Activated CD4-positive, CD25-positive, alpha-beta regulatory T cell (primary cell): ENCODE data around the gene ZDHHC9.
A peak's percentile ranks its signal among the peaks of the same experiment; 100 is the strongest.

ENCODE experiments used
- DNase-seq, 4 experiments: peaks; one replicate each; lab custom pipeline; 2025; lab: John Stamatoyannopoulos, UW

The ZDHHC9 gene

DNA sequence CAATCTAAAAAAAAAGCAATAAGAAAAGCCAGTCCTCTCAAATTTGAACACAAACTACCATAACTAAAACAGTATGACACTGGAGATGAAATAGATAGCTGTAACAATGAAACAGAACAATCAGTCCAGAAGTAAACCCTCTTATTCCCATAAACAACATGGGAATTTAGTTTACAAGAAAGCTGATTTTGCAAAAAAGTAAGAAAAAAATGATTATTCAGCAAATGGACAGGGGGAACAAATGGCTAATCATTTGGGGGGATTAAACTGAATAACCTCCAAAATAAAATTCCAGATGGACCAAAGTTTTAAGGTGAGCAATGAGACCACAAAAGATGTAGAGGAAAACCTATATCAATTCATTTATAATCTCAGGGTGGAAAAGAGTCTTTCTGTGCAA, 80.0 kb downstream of the ZDHHC9 start:
- no peak for DNase-seq

DNA sequence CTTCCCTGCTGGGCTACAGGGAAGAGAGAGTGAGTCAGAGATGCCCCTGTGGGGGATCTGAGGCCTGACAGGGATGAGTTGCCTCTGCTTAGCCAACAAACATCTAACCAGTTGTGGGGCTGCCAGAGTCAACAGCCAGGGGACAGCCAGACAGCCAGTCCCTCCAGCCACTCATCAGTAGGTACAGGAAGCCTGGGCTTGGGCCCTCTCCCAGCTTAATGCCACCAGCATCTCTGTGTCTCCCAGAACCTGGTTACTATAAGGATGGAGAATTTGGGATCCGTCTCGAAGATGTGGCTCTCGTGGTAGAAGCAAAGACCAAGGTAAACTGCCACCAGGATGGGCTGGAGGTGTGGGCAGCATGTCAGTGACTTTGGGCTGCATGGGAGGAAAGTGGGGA, 81.2 kb downstream of the ZDHHC9 start:
- DNase-seq: no peak

DNA sequence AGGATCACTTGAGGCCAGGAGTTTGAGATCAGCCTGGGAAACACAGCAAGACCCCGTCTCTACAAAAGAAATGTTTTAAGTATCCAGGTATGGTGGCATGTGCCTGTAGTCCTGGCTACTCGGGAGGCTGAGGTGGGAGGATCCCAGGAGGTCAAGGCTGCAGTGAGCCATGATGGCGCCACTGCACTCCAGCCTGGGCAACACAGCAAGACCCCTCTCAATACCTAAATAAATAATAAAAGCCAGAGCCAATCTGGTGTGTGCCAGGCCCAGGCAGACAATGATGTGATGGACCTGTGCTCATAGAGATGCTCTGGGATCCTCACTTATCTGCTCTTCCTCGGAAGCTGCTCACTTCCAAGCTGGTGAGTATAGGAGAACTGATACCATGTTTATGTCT, 82.1 kb downstream of the ZDHHC9 start:
- DNase-seq: no peak

DNA sequence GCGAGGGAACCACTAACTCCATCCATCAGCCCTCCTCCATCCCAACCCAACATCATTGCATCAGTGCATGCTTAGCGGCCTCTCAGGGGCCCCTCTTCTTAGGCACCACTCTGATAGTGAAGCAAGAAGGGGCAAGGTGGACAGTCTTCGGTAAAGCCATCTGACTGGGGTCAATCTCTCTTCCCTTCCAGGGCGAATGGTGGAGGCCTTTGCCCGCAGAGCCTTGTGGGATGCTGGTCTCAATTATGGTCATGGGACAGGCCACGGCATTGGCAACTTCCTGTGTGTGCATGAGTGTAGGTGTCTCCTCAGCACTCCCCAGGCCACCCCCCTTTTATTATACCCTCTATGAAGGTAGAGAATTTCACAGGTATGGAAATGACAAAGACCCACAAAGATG, 82.7 kb downstream of the ZDHHC9 start:
- no peak for DNase-seq

DNA sequence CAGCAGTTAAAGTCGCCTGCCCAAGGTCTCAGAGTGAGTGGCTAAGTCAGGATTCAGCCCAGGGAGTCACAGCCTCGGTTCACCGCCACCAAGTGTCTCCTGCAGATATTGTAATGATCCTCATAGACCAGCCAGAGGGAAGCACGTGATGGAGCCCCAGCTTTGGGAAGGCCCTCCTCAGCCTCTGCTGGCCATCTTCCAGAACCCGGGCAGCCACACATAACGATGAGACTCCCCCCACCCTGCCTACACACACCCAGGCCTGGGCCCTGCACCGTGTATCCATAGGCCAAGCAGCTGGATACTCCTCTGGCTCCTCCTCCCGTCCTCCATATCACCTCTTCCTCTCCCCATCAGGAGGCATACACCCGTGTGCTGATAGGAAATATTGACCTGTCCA, 83.5 kb downstream of the ZDHHC9 start:
- DNase-seq: no peak

DNA sequence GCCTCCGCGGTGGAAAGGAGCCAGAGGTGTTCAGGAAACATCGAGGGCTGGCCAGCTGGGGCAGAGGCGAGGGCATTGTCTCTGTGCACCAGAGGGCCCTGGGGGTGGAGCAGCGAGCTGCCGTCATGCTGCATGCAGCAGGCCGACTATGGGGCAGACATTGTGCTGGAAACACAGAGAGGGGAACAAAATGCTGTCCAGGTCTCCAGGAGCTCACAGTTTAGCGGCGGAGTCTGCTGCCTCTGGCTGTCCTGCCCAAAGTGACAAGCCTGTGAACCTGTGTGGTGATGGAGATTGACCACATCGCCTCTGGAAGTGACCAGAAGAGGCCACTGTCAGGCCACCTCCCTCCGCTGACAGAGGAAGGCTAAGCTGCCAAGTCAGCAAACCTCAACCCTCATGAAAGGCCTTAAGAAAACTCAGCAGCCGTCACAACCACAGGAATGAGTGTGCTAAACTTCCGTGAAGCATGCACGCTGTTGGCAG, 84.1 kb downstream of the ZDHHC9 start:
- peak; percentile 4 to 8 (median 6) for DNase-seq

DNA sequence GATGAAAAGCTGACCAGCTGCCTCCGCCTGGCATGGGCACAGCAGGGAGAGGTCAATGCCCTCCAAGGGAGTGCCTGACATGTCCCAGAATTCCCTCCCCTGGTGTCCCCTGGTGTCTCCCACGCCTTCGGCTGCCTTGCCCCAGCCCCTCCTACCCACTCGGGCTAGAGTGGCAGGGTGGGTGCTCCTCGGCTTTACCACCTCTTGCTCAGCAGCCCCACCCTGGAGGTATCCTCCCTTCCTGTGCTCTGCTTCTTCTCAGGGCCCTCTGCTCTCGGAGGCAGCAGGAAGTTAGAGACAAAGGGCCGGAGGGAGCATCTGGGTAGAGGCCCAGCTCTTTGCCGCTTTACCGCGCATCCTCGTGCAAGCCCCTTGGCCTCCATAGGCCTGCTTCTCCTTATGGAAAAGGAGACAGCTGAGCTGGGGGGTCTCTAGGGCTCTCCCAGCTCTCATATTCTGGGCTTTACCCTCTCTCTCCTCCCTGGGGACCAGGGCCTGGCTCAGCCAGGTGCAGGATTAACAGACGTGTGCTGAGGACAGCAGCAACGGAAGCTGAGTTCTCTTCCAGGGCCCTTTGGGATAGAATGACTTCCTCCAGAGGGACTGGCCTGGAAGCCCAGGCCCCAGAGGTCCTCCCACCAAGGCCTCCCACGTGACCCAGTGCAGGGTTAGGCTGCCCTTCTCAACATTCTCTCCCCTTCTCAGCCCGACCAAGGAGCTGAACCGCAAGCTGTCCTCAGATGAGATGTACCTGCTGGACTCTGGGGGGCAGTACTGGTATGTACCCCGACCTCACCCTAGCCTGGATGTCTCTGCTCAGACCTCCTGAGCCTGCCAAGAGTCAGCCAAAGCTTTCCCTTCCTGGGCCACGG, 87.7 kb downstream of the ZDHHC9 start:
- peak in 3 of 4 experiments; percentile 4 to 14 (median 10) for DNase-seq

DNA sequence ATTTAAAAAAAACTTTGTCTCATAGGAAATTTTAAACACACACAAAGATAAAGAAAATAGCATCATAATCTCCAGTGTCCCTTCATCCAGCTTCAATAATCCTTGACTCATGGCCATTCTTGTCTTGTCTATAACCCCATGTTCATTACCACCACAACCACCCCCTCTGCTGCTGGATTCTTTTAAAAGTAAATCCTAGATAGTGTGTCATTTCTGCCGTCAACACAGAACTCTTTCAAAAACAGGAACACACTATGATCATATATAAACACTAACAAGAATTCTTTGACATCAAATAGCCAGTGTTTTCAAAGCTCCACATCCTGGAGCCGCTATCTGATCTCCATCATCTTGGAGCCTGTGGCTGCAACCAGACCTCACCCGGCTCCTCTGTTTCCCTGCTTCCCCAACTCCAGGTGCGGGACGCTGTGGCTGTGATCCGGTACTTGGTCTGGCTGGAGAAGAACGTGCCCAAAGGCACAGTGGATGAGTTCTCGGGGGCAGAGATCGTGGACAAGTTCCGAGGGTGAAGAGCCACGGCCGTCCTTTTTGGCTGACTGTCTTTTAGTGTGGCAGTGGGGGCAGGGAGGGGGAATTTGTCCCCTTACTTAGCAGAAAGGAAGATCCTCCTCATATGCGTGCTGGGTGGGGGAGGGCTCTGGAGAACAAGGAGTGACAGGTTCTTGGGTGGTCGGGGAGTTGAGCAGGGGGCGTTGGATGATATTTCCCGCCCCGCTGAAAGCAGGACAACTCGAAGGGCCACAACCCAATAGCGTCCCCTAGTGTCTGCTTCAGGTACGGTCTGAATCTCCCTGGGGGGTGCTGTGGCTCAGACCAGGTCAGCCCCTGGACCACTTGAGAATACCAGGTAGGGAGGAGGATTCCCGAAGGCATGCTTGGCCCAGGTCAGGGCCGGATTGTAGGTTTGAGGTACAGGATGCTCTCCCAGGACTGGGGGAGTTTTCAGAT, 89.3 kb downstream of the ZDHHC9 start:
- DNase-seq: no peak
